Stomach (tissue), 9 donors: ENCODE data around the gene NR6A1. TPM values are rescaled to one million over a fixed set of nuclear protein-coding genes. Genes with fewer than 3 reads are reported as not detected.
A peak's percentile ranks its signal among the peaks of the same experiment; 100 is the strongest.

Experiments
- DNase-seq, 2 donors: peaks; one replicate each; pipeline versions ENCODE4 v3.0.0 to v3.0.0-alpha.2; 2013 to 2019
- H3K27ac ChIP-seq, 5 donors: fragments of 200-600 bp in 4 of 5; sonication (generic) in 4 of 5; one replicate each; pipeline ENCODE4 v1.5.1; 2013 to 2019; ENCODE audit warnings: mild to moderate bottlenecking in 1 of 5, moderate library complexity in 1 of 5
- H3K27me3 ChIP-seq, 3 donors: fragments of 200-600 bp; sonication (generic); one replicate each; pipeline ENCODE4 v1.5.1; 2017 to 2019; ENCODE audit warnings: mixed run types in 1 of 3
- H3K36me3 ChIP-seq, 4 donors: fragments of 200-600 bp; sonication (generic); 1 replicate in 3 of 4; 2 replicates in 1 of 4; pipeline ENCODE4 v1.5.1; 2016 to 2019
- H3K4me1 ChIP-seq, 4 donors: fragments of 200-600 bp; sonication (generic); one replicate each; pipeline ENCODE4 v1.5.1; 2016 to 2019
- H3K4me3 ChIP-seq, 4 donors: fragments of 200-600 bp; sonication (generic) in 3 of 4; one replicate each; pipeline ENCODE4 v1.5.1; 2016 to 2019; ENCODE audit warnings: mild to moderate bottlenecking in 1 of 4
- H3K9me3 ChIP-seq, 4 donors: fragments of 200-600 bp; sonication (generic); one replicate each; pipeline ENCODE4 v1.5.1; 2016 to 2019
- EP300 ChIP-seq: sonication (generic); formaldehyde crosslinking; IDR thresholded peaks from one replicate; pipeline ENCODE4 v1.6.1; 2017; ENCODE audit warnings: antibody characterized with exemption
- POLR2A ChIP-seq, 4 donors: fragments of 450-650 bp; IDR thresholded peaks; one replicate each; pipeline ENCODE4 v1.6.1; 2016; ENCODE audit warnings: antibody characterized with exemption in 4 of 4, control low read depth in 2 of 4, mild to moderate bottlenecking in 1 of 4, moderate library complexity in 1 of 4
- POLR2AphosphoS5 ChIP-seq, 3 donors: sonication (generic); formaldehyde crosslinking; IDR thresholded peaks; one replicate each; pipeline ENCODE4 v1.6.1; 2016; ENCODE audit warnings: antibody characterized with exemption in 3 of 3
- WGBS, 5 donors: extraction: QIAGEN DNeasy Blood & Tissue Kit in 3 of 5; methylation state at CpG; one replicate each; pipeline versions ENCODE4 v1.1.5 to v1.1.7; 2013 to 2018; 5-methylcytosine and 5-hydroxymethylcytosine counted together
- intact Hi-C: fragments of 100-400 bp; cut with DNase I; formaldehyde crosslinking; loops from one replicate; pipeline ENCODE4 v1.15.1; 2023; ENCODE audit warnings: low total_unique reads
- polyA plus RNA-seq, 3 donors: library from polyadenylated mRNA; stranded (reverse); fragments of 200-250 nt; gene quantifications; one replicate each; pipeline ENCODE4 v1.2.3, GENCODE V29; 2013
- total RNA-seq, 5 donors: library from RNA; depleted of rRNA; stranded (reverse); fragments of >200 nt; gene quantifications; one replicate each; pipeline versions ENCODE4 v1.1.0 to v1.2.3, GENCODE V29; 2014 to 2016
- TF ChIP-seq, protein P1 (sequence below), 7 experiments: fragments of 450-650 bp in 4 of 7; fragments of 200-600 bp in 3 of 7; sonication (generic) in 3 of 7; IDR thresholded peaks; one replicate each; pipeline ENCODE4 v1.5.1; 2016 to 2019; ENCODE audit warnings: antibody characterized with exemption in 7 of 7, control low read depth in 2 of 7, mild to moderate bottlenecking in 1 of 7
- donor health status: healthy with polysubstance abuse.
- donor health status: Bipolar disorder and iron deficiency.
- donor health status: healthy.

NR6A1 gene
- total and polyA plus RNA-seq, 8 donors: 0.15 to 3.2 (median 1.5) TPM; not detected in 1

DNA sequence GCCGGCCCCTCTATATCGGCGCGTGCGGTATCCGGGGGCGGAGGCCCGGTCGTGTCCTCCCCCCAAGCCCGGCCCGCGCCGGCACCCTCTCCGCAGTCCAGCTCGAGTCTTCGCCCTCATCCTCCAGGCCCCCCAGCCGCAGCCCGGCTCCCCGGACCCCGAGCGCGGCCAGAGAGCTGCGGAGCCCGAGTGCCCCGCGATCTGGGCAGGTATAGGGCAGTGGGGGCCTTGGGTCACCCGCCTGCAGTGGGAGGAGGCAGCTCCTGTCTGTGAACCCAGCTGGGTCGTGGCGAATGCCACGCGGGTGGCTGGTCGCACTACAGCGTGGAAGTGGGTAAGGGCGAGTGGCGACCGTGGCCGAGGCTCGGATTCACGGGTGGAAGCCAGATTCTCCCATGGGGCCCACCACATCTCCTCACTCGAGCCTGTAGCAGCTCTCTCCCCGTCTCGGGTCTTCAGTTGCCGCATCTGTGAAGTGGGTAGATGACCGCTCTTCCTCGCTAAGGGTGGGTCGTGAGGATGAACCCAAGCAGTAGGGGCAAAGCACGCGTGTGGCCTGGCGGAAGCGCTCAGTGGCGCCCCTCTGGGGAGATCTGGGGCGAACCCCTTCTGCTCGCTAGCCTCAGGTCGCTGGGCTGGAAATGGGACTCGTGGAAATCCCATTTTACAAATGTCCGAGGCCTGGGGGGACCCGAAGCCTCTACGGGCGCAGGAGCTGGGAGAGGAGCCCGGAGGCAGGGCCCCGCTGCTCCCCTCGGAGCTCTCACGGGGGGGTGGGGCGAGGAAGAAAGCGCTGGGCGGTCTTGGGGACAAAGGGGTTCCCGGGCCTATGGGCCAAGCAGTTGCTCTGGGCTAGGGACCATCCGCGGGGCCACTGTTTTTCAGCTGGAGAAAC lies 265.9 kb downstream of the NR6A1 start:
- TF ChIP-seq POLR2AphosphoS5 (IDR thresholded peaks at IDR 0.05): no peak
- no peak for TF ChIP-seq EP300
- TF ChIP-seq POLR2A (IDR thresholded peaks at IDR 0.05): no peak
- TF ChIP-seq, protein P1, sequence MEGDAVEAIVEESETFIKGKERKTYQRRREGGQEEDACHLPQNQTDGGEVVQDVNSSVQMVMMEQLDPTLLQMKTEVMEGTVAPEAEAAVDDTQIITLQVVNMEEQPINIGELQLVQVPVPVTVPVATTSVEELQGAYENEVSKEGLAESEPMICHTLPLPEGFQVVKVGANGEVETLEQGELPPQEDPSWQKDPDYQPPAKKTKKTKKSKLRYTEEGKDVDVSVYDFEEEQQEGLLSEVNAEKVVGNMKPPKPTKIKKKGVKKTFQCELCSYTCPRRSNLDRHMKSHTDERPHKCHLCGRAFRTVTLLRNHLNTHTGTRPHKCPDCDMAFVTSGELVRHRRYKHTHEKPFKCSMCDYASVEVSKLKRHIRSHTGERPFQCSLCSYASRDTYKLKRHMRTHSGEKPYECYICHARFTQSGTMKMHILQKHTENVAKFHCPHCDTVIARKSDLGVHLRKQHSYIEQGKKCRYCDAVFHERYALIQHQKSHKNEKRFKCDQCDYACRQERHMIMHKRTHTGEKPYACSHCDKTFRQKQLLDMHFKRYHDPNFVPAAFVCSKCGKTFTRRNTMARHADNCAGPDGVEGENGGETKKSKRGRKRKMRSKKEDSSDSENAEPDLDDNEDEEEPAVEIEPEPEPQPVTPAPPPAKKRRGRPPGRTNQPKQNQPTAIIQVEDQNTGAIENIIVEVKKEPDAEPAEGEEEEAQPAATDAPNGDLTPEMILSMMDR (IDR thresholded peaks at IDR 0.05): no peak
- Histone ChIP-seq H3K9me3 (no peaks in the 10 kb centered on the region), H3K27me3 (peaks cover 30 to 73% (median 56%) of the 10 kb centered on the region in 3 donors), H3K36me3 (no peaks in the 10 kb centered on the region), H3K27ac (no peak overlapping the region), H3K4me3 (peak overlapping the region; percentile 2 to 35 (median 22)), H3K4me1 (peaks cover 12 to 24% (median 19%) of the 10 kb centered on the region in 4 donors)
- no peak for DNase-seq
- intact Hi-C loops: no loop called here
- 32 to 60% (median 38%) methylated on average over 24 to 69 of the region's 69 CpGs for WGBS, 5 donors

DNA sequence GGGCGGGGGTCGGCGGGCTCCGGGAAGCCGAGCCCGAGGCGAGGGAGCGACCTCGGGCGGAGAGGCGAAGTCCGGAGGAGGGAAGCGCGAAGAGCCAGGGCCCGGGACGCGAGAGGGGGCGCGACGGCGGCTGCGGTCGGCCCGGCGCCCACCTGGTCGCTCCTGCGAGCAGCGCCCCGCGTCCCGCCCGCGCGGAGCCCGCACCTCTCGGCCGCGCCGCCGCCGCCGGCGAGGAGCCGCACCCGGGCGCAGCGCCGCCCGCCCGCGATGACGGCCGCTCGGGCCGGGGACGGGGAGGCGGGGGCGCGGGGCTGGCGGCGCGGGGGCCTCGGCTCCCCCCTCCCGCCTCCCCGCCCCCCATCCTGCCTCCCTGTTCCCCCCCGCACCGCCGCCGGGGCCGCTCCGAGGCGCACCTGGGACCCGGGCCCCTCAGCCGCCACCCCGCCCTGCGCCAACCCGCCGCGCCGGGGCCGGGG lies 266.5 kb downstream of the NR6A1 start:
- Histone ChIP-seq H3K4me3 (peak overlapping the region; percentile 2 to 43 (median 31)), H3K9me3 (no peaks in the 10 kb centered on the region), H3K36me3 (no peaks in the 10 kb centered on the region), H3K27me3 (peaks cover 30 to 80% (median 56%) of the 10 kb centered on the region in 3 donors), H3K4me1 (peaks cover 12 to 24% (median 19%) of the 10 kb centered on the region in 4 donors), H3K27ac (no peak overlapping the region)
- DNase-seq: peak in 1 of 2 donors; percentile 35
- no peak for TF ChIP-seq POLR2AphosphoS5 (IDR thresholded peaks at IDR 0.05)
- TF ChIP-seq, protein P1 (IDR thresholded peaks at IDR 0.05): no peak
- TF ChIP-seq POLR2A (IDR thresholded peaks at IDR 0.05): no peak
- no peak for TF ChIP-seq EP300
- intact Hi-C loops: no loop called here
- 0 to 1% (median 1%) methylated on average over 8 to 77 of the region's 81 CpGs; no CpG with 5 or more reads in 1 of the 5 donors for WGBS, 5 donors

DNA sequence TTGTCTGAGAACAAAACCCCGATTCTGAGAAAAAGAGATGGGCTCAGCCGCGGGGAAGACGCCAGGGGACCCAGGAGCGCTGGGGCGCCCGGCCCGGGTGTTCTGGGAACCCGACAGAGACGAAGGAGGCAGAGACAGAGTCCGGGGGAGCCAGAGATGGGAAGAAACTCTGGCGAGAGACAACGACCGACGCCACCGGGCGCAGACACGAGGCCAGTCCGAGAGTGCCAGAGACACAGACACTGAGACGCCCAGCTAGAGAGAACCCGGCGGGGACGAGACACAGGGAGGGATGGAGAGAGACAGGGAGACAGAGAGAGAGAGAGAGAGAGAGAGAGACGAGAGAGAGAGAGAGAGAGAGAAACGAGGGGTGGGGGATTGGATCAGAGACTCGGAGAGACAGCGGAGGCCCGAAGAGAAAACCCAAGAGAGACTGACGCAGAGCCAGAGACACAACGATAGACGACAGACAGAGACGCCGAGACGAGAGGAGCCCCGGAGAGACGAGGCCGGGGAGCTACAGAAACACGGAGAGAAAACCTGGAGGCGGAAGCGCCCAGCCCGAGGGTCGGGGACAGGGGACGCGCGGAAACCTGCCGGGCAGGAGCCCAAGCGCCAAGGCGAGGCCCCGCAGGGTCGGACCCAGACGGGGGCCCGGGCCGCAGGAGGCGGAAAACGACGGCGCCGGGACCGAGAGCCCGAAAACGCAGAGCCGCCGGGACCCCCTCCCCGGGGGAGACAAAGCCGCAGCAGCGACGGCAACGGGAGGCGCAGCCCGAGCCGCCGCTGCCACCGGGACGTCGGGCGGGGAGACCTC lies 267.2 kb downstream of the NR6A1 start:
- no peaks in the 10 kb centered on the region for H3K36me3 ChIP-seq
- WGBS, 5 donors: 2 to 6% (median 6%) methylated on average over 50 to 76 of the region's 76 CpGs
- no peak for DNase-seq
- H3K4me1 ChIP-seq: peaks cover 12 to 24% (median 19%) of the 10 kb centered on the region in 4 donors
- TF ChIP-seq, protein P1 (IDR thresholded peaks at IDR 0.05): no peak
- TF ChIP-seq POLR2AphosphoS5 (IDR thresholded peaks at IDR 0.05) (no peak), EP300 (no peak), POLR2A (IDR thresholded peaks at IDR 0.05) (no peak)
- no peak overlapping the region for H3K27ac ChIP-seq
- peaks cover 30 to 87% (median 57%) of the 10 kb centered on the region in 3 donors for H3K27me3 ChIP-seq
- intact Hi-C loops: no loop called here
- peak overlapping the region in 3 of 4 donors; percentile 27 to 43 (median 35) for H3K4me3 ChIP-seq
- H3K9me3 ChIP-seq: no peaks in the 10 kb centered on the region
